HCT116 (cell line): Measurements from ENCODE around the gene RAC2.

Experiments used
- CTCF ChIP-seq, 3 experiments: fragments of 200-600 bp in 1 of 3; sonication (generic) in 1 of 3; IDR thresholded peaks in 2 of 3; conservative IDR thresholded peaks in 1 of 3; 2 replicates each; pipeline ENCODE4 v1.5.1; 2012 to 2017; ENCODE audit warnings: low read depth in 2 of 3, low read length in 2 of 3, antibody characterized with exemption in 1 of 3, borderline replicate concordance in 1 of 3, control low read depth in 1 of 3, mild to moderate bottlenecking in 1 of 3, mixed read lengths in 1 of 3, mixed run types in 1 of 3, moderate library complexity in 1 of 3; ENCODE audit not compliant: insufficient read depth in 1 of 3
- ELF1 ChIP-seq: IDR thresholded peaks from 2 replicates; pipeline ENCODE4 v1.6.1; 2012; ENCODE audit warnings: low read depth, borderline replicate concordance
- EZH2 ChIP-seq: fragments of 200-600 bp; sonication (generic); IDR thresholded peaks from 2 replicates; pipeline ENCODE4 v1.6.1; 2017; ENCODE audit warnings: antibody characterized with exemption, mixed run types
- EZH2phosphoT487 ChIP-seq: fragments of 200-600 bp; IDR thresholded peaks from 2 replicates; pipeline ENCODE4 v1.6.1; 2018; ENCODE audit warnings: antibody characterized with exemption, borderline replicate concordance

DNA sequence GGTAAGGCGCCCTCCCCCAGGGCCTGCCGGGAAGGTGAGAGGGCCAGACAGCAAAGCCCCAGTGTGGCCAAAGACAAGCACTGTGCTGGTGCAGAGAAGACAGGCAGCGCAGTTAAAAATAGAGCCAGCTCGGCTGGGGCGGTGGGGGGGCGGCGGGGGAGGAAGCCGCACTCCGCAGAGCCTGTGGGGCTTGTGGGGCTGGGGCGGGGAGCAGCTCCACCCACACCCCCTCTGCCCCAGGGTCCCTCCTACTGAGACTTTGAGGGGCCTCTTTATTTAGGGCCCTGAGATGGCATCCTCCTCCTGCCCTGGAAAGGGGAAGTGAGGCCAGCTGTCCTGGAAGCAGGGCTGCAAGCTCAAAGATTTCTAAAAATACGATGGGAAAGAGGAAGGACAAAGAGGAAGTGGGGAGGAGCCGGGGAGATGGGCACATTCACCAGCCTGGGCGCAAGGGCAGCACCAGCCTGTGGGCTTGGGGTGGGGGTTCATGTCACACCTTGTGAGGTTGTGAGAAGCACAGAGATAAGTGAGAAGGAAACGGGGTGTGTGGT, 40.8 kb upstream of the RAC2 start:
- TF ChIP-seq EZH2phosphoT487 (no peak), CTCF (IDR thresholded peaks at IDR 0.05 in 2 of 3, conservative IDR thresholded peaks at IDR 0.05 in 1 of 3; ENCODE audit: borderline replicate concordance in 1 of 3, insufficient read depth in 1 of 3, low read depth in 2 of 3, low read length in 2 of 3) (no peak), ELF1 (no peak), EZH2 (no peak)
